Stimulated activated CD4-positive, alpha-beta T cell treated with anti-CD3 and anti-CD28 coated beads, Interleukin-4, amount 100 ng/mL, for 24 hours (primary cell): ENCODE measurements around the gene TXNL4B.

ENCODE experiments used
- DNase-seq: peaks from one replicate; pipeline ENCODE4 v3.0.0-alpha.2; 2020

Gene TXNL4B

DNA sequence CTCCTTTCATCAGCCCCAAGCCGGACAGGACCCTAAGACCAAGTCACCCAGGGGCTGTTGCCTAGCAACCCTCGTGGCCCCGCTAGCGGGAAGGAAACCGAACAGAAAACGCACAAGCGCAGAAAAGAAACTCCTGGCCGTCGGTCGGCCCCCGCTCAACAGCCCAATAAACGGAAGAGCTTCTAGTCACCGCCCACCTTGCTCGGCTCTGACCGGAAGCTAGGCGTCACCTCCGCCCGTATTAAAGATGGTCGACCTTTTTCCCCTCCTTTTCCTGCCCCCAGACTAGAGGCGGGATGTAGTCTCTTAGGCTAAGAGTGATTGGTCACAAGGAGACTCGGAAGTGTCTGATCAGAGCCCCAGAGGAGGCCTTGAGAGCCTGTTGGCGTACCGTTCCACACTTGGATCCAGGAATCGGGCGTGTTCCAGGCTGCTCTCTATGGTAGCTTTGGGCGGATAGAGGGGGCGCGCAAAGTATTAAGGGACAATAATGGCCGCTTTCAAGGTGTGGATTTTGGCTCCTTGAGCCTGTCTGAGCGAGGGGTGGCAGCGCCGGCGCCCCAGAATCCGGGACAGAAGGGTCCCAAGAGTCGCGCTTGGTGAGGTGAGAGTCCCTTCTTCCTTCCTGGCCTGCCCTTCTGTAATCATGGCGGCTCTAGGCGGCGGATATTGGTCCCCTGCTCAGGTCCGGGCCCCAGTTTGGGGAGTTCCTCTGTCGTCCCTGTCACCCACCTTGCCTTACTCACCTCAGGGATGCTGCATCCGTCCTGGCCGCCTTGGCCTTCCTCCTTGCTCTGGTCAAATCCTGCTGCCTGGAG lies at the start of gene TXNL4B, which contains the start of gene DHX38:
Gene TXNL4B, minus strand, starts transcription at position 173 of the 818 bp plus-strand sequence. CDS start 2,871 bp downstream, outside the sequence.
Gene DHX38, plus strand, starts transcription at position 400 of the 818 bp plus-strand sequence. CDS start 2,311 bp downstream, outside the sequence.
- DNase-seq: peak; percentile 93

DNA sequence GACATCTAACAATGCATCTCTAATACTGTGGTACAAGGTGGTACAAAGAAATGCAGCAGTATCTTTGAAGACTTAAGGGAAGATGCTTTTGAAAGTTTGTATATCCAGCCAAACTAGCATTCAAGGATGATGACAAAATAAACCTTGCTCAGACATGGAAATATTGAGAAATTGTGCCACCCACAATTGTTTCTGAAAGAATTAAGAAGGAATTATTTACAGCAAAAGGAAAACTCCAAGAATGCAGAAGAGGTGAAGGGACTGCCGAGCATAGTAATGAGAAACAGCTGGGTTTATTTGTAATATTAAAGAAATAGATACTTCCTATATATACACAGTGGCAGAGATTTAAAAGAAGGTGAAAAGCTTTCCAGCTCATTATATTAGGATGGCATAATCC lies 49.1 kb upstream of the TXNL4B start:
- DNase-seq: no peak

- DNase-seq: no peak
Measured at GRCh38 chr16:72139908-72140307, 46.5 kb upstream of the TXNL4B start.

DNA sequence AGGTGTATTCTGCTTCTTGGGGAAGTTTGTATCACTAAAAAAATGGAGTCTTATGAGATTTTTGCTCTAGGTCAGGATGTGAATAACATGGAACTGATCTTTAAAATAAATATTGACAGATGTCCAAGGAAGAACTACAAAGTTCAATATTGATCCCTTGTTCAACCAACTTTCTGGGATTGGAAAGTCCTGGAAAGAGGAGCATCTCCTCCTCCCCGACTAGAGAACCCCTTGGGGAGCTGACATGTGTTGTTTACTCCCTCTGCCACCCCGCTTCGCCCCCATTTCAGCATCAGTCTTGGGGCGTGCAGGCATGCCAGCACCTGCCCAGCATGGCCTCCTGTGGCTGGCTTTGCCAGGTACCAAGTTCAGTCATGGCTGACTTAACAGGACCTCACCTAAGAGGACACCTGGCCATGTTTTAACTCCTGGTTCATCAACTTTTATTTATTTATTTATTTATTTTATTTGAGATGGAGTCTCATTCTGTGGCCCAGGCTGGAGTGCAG lies 44.7 kb upstream of the TXNL4B start:
- DNase-seq: no peak

DNA sequence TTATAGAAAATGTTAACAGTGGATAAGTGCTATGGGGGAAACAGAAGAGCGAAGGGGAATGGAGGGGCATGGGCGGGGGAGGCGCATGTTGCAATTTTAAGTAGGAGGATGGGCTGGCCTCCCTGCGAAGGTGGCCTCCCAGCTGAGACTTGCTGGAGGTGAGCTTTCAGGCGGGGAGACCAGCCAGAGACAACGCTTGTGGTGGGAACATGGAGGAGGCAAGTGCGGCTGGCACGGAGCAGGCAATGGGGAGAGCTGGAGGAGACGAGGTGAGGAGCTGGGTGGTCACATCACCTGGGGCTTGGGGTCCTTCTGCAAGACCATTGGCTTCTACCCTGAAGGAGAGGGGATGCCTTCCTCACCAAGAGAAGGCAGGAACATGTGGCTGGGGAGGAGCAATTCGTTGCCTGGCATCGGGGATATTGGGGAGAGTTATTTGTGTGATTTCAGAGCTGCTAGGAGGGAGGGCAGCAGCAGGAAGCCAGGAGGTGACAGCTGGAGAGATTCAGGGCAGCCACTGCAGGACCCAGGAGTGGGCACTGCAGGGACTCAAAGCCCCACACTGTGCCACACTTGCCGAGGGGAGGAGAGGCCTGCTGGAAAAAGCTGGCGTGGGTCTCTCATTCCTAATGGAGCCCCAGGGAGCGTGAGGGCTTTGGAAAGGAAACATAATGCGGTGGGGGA lies 44.1 kb upstream of the TXNL4B start:
- DNase-seq: no peak

DNA sequence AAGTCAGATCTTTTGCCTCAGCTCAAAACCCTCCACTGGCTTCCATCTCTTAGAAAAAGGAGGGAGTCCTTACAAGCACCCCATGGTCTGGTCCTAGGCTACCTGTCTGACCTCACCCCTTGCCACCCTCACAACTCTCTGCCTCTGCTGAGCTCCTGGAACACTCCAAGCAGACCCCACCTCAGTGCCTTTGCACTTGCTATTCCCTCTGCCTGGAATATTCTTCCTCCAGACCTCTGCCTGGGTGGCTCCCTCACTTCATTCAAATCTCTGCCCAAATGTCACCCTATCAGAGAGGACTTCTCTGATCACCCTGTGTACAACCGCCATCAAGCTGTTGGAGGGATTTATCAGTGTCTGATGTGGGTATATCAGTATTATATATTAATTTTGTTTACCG lies 41.1 kb upstream of the TXNL4B start:
- DNase-seq: no peak

DNA sequence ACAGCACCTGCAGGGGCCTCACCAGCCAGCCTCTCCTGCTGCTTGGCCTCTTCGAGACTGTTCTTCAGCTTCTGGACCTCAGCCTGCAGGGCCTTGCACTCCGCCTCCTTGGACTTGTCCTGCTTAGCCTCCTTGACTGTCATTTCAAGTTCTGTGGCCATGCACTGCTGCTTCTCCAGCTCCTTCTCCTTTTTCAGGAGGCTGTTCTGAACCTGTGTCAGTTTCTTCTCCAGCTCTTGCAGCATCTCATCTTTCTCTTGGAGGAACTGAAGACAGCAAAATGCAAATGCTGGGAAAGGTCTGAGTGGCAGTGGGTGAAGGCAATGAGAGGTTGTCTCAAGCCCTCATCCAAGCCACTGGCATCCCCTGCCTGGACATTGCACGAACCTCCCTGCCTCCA lies 39.3 kb upstream of the TXNL4B start:
- no peak for DNase-seq

DNA sequence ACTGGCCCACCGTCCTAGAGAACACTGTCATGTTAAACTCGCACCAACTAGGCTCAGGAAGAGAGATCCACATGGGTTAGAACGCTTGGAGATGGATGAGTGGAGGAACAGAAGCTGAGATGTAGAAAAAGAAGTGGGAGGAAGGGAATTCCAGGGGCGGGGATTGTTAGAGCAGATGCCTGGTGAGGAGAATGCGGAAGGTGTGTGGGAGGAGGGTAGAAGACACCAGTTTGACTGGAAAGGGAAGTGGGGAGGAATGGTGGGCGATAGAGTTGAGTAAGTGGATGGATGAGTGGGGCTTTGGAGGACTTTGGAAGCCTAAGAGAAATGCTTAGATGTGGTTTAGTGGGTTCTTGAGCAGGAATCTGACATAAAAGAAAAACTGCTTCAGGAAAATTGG lies 37.6 kb upstream of the TXNL4B start:
- DNase-seq: no peak

DNA sequence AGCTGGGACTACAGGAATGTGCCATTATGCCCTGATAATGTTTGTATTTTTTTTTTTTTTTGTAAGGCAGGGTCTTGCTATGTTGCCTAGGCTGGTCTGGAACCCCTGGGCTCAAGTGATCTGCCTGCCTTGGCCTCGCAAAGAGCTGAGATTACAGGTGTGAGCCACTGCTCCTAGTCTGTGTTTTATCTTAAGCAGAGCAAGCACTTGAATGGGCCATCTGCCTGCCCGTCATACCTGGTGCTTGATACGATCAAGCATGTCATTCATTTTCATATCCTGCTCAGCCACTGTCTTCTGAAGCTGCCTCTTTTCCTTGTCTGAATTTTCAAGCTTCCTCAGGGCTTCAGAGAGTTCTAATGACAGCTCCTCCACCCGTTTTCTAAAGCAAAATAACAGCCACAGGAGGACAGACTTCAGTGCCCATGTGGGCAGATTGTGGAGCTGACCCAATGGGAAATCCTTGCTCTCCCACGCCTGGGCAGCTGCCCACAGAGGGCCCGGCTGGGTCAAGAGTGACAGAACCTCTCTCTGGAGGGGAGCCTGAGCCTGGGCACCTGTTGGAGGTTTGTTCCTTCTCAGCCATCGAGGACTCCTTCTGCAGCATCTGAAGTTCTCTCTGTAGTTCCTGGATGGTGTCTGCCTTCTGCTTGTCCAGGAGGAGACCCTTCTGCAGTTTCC lies 36.7 kb upstream of the TXNL4B start:
- no peak for DNase-seq

DNA sequence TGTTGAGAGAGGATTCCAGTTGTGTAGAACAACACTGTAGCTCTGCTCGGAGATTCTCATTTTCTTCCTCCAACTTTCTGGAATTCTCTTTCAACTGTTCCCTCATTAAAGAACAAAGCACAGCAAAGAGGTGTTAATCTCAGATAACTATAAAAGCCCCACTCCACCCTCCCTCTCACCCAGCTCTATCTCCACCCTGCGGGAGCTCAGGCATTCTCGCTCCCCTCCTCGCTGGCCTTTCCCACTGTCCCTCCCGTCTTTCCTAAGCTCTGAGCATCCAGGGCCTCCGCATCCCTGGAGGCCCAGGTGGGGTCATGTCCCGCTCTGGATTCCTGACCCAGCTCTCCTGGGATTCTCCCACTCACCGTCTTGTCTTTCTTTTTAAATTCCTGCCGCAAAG lies 35.3 kb upstream of the TXNL4B start:
- no peak for DNase-seq

- no peak for DNase-seq
Measured at GRCh38 chr16:72126429-72126765, 33.0 kb upstream of the TXNL4B start.

DNA sequence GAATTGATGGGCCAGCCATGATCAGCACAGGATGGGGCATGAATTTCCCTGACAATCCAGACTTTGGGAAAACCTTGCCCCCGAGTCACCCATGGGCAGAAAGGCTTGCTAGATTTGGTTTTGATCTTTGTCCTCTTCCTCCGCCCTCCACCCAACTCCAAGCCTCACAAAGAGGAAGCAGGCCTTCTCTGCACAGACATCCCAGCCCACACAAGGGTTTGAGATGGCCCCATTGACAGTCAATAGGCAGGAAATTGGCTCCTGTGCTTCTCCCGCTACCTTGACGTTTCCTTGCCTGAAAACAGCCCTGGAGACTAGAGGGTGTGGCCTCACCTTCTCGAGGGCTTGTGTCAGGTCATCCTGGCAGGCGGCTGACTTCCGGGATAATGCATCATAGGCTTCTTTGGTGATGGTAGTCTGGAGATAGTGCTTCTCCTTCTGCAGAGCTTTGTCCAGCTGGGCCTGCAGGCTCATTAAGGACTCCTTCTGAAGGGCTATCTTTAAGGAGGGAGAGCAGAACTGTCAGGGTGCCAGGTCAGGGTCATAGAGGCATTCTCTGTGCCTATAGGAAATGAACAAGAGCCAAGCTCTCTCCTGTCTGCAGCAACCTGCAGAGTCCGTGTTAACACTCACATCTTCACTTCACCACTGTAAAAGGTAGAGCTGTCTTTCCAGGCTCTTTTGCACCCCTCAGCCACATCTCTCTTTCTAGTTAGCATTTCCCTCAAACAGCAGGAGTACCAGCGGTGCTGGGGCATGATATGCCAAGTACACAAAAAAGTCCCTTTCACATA lies 32.4 kb upstream of the TXNL4B start:
- DNase-seq: no peak

GRCh38 chr16:72124761-72125634 lies 31.6 kb upstream of the TXNL4B start:
- peak; percentile 63 for DNase-seq

GRCh38 chr16:72124148-72124547 lies 30.7 kb upstream of the TXNL4B start:
- no peak for DNase-seq

DNA sequence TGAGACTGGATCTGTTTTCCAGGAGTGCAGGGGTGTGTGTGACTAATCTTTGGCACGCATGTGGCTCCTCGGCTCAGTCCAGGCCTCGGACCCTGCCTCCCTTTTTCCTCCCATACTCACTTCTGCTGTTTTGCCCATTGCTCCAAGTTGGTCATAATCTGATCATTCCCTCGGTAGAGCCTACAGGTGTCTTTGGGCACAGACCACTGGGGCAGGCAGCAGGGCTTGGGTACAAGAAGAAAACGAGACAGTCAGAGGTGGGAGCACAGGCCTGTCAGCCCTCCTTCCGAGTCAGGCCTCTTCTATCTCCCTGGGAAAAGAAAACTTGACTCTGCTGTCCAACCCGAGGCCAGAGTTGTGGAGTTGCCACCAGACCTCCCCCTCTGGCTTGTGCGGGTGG lies 30.0 kb upstream of the TXNL4B start:
- no peak for DNase-seq

- no peak for DNase-seq
Measured at GRCh38 chr16:72122916-72123315, 29.5 kb upstream of the TXNL4B start.

DNA sequence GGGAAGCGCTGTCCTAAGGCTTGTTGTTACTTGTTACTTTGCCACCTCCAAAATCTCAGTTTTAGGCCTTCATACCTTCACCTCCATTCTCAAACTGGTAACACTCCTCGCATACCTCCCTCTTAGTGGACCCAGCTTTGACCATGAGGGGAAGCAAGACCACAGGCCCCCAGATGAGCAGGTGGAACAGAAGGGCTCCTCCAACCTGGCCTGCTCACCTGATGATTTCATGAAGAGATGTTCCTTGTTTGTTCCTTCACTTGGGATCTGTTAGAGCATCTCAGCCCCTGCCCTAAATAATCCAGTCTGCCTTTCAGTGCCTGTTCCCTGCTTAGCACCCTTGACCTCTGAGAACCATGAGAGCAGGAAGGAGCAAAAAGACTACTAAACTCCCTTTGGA lies 28.9 kb upstream of the TXNL4B start:
- DNase-seq: no peak

DNA sequence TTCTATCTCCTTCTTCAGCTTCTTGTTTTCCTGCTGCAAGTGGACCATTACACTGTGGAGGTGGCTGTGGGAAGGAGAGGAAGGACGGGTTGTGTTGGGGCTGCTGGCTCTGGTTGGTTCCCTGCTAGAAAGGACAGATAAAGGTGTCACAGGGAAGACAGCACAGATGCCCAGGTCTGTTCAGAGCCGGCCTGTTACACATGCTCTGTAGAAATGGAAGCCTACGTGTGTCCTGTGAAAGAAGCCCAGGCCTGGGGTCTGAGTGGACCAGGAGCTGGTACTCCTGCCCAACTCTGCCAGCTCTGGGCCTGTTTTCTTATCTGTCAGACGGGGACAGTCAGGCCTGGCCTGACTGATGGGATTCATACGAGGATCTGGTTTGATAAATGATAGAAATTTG lies 26.6 kb upstream of the TXNL4B start:
- DNase-seq: no peak

DNA sequence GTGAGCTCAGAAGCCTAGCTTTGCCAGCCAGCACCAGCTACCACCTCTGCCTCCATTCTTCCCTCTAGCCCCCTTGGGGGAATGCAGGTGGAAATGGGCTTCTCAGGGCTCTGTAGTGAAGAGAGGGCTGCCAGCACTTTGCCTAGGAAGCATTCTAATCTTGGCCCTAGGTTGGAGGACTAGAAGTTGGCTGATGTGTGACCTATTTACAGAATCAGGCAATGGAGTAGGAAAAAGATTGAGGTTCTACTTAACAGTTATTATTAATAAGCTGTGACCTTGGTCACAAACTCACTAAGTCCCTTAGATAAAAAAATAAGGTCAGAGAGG lies 20.2 kb upstream of the TXNL4B start:
- no peak for DNase-seq

DNA sequence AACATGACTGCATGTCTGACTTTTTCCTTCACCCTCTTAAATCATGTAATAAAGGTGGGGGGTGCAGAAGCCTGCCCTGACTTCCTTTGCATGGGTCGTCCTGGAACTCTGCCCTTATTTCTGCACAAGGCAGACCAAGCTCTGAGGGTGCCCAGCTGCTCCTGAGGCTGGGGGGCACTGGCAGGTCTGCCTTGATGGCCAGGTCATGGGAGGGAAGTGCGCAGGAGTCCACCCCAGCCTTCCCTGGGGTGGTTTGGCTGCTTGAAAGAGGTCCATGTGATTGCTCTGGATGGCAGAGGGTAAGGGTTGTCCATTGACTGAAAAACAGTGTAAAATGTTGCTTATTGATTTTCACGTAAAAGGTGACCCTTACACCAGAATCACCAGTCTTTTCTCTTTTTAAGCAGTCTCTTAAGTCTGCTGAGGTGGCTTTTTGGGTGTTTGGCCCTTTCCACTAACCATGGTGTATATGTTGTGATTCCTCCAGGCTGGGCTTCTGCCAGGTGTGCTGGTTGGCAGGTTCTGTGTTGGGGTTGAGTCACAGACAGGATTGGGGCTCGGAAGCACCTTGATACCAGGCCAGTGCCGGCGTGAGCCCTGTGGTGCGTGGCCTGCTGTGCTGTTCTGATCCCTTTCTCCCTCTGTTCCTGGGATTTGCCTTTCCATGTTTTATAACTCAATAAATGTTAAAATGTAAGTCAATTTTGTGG lies 19.6 kb upstream of the TXNL4B start:
- no peak for DNase-seq

DNA sequence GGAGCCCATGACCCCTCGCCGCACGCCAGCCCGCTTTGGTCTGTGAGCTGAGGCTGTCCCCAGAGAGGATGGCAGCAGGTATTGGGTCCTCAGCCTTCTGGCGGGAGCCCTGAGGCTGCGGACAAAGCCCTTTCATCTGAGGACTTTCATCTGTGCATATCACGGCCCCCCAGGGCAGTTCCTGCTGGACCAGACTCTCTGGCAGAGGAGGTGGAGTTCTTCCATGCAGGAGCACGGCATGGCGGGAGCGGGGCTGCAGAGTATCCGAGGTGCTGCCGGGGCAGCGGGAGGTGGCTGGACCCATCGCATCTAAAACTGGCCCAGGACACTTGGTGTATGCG lies 19.0 kb upstream of the TXNL4B start:
- DNase-seq: no peak
